Hematopoietic multipotent progenitor cell treated with erythropoietin and hydrocortisone succinate and interleukin-3 and kit ligand, for 15 days (in vitro differentiated cells): Measurements from ENCODE around the gene CEACAM20.
"Not testable (repeated sequence)": the region's sequence is repeated elsewhere in the genome, so short reads cannot be mapped to it uniquely, and the experiment has no call there.

ENCODE experiments used
- DNase-seq: peaks from one replicate; pipeline ENCODE4 v3.0.0-alpha.2; 2015; ENCODE audit warnings: low spot score

CEACAM20 gene

DNA sequence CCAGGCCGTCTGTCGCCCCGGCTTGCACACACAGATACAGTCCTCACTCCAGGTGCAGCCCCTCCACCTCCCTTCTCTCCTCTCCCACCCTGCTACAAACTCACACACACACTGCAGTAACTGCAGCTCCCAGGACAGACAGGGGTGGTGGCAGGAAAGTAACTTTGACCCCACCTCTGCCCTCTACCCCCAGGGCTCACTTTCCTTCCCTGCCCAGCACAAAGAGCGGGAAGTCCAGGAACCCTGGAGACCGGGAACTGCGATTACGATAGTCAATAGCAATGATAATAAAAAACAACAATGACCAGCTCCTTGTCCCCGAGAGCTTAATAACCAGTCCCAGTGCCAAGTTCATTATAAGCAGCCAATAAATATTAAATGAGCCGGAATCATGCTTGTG lies at the start of gene CEACAM20:
Gene CEACAM20 (minus strand): TSS at position 140 of the 400 bp plus-strand sequence. CDS start 166 bp downstream, outside the sequence.
- DNase-seq = no peak

DNA sequence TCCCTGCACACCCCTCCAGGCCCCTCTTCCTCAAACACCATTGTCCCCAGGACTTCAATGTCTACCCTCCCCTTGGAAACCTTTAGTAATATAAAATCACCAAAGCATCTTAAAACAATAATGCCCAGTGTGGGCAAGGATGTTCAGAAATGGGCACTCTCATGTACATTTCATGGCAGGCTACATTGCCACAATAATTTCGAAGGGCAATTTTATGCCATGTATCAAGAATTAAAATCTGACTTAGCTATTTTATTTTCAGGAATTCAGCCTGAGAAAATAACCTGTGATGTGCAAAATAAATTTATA lies 48.0 kb upstream of the CEACAM20 start:
- DNase-seq = no peak

DNA sequence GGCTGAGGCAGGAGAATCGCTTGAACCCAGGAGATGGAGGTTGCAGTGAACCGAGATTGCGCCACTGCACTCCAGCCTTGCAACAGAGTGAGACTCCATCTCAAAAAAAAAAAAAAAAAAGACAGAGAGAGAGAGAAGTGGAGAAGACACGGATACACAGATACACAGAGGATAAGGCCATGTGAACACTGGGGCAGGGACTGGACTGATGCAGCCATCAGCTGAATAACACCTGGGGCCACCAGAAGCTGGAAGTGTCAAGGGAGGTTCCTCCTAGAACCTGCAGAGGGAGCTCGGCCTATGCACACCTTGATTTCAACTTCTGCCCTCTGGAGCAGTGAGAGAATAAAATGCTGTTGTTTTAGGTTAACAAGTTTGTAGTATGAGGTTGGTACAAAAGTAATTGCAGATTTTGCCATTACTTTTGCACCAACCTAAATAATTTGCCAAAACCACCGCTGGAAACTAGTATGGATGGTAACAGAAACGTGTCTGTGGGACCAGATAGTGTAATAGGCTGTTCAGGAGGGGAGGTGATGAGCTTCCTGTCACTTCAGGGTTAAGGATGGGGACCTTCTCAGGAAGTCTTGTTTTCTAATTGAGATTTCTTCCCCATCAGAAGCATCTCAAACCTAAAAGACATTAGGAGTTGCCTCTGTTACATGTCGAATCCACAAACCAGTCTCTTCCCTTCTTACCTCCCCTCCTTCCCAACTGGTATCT lies 47.5 kb upstream of the CEACAM20 start:
- no peak for DNase-seq

DNA sequence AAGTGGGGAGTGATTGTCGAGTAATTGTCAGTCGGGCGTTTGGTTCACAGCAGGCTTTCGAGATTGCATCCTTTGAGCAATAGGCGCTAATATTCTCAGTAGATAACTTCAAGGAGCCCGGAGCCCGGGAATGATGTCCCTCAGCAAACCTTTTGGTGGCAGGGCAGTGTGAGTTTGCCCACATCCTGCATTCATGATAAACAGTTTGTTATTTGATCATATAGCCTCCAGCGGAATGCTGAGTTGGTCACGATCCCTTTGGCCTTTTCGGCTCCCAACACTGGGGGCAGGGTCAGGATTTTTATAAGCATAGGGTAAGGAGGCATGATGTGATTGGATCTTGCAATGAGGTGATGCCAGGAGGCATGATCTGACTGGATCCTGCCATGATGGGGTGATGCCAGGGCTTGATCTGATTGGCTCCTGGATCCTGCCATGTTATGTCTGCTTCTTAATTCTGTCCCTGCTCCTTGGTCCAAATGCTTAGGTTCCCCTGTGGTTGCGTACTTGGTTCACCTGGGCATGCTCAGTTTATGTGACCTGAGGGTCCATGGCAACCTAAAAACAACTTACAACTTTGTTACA lies 45.7 kb upstream of the CEACAM20 start:
- no peak for DNase-seq

DNA sequence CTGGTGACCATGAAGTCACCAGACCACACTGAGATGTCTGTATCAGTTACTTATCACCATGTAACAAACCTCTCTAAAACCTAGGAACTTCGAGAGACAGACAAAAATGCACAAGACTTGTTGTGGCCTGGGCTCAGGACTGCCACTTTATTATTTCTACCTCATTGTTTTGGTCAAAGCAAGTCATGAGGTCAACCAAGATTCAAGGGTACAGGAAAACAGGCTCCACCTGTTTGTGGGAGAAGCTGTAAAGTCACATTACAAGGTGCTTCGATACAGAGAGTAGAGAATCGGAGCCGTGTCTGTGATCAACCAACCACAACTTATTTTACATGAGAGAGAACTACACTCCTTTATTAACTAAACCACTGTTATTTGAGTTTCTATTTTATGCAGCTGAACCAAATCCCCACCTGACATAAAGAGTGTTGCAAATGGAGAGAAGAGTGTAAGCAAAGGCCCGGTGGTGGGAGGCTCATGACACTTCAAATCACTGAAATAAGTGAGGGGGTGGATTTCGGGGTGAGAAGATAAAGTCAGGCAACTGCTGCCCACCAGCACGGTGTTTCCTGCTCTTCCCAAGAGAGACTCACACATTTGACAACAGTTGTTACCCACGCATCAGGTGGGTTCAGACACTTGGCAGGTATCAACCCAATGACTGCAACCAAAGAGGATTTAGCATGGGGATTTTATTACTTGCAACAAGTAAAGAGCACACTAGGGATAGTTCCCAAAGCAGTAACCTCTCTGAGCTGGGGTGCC lies 44.9 kb upstream of the CEACAM20 start:
- DNase-seq = no peak

DNA sequence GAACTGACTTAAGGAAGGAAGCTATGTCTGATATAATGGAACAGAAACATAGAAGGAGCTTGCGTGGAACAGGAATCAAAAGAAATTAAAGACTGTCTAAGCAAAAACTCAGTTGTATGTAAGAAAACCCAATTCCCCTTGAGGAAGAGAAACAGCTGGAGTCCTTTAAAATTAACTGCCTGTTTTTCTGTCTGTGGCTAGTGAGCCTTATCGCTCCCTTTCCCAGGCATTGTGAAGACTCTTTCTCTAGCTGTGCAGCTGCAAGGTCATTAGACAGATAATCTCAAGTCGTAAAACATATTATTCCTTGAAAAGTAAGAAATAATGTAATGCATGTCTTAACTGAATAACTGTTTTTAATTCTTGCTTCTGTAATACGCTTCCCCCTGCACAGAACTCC lies 44.2 kb upstream of the CEACAM20 start:
- DNase-seq = no peak

DNA sequence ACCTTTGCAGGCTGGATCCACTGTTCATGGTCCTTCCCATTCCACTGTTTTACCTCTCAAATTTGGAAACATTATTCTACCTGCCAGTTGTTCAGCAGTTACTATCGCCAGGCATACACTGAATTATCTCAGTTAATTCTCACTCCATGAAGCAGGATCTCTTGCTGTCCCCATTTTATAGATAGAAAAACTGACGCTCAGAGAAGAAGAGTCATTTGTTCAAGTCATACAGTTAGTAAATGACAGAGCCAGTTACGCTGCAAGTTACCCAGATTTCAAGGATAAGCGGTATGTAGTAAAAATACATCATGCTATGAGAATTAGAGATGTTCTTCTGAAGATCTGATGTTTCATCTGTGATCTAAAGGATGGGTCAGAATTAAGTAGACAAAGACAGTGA lies 43.7 kb upstream of the CEACAM20 start:
- DNase-seq = no peak

DNA sequence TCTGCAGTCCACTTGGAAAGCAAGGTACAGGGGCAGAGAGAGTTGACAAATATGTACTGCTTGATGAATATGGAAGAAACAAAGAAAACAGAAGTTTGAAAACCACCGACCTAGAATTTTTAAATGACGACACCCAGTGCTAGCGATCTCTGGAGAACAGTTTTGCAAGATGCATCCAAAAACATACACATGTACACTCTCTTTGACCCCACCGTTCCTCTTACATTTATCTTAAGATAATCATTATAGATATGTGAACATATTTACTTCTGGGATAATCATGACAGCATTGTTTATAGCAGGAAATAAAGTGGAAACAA lies 43.1 kb upstream of the CEACAM20 start:
- no peak for DNase-seq

DNA sequence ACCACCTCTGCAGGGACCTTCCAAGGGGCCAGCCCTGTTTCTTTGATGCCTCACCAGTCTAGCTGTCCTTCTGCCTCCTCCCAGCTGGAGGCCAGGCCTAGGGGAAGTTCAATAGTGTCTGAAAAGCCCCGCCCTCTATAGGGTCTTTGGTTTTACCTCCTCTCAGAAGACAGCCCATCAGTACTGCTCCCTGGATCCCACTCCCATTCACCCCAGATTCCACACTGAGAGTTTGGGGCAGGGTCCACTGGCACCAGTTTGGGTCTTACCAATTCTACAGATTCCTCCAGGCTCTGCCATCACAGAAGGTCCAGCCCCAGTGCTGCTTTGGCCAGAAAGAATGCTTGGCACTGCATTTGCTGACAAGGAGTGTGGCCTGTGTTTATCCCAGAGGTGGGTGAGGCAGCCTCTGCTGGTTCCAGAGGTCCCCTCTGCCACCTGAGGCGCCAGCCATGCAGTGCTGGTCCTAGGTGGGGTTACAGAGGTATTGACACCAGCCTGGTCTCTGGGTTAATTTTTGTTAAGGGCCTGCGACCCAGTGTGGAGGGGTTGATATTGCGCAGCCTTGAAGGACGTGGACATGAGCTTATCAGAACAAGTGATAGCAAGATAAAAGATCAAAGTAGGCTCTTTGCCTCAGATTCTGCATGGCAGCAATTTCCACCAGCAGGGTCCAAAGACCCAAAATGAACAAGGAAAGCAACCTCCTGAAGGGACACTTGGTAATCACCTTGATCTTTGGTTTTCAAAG lies 42.5 kb upstream of the CEACAM20 start:
- no peak for DNase-seq

DNA sequence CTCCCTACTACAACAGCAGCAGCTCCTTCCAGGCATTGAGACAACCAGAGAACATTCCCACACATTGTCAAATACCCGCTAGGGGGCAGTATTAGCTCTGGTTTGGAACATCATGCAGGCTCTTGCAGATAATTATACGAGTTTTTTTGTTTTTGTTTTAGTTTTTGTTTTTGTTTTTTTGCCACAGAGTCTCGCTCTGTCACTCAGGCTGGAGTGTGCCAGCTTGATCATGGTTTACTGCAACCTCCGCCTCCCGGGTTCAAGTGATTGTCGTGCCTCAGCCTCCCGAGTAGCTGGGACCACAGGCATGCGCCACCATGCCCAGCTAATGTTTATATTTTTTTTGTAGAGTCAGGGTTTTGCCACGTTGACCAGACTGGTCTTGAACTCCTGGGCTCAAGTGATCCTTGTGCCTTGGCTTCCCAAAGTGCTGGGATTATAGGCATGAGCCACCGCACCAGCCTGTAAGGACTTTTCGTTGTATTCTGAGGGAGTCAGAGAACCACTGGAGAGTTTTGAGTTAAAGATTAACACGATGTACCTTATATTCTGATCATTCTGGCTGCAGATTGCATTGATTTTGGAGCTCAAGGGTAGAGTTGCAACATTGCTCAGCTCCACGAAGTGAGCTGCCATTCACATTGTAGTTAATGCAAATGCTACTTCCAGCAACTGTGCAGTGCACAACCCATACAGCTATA lies 41.7 kb upstream of the CEACAM20 start:
- peak; percentile 69 for DNase-seq

DNA sequence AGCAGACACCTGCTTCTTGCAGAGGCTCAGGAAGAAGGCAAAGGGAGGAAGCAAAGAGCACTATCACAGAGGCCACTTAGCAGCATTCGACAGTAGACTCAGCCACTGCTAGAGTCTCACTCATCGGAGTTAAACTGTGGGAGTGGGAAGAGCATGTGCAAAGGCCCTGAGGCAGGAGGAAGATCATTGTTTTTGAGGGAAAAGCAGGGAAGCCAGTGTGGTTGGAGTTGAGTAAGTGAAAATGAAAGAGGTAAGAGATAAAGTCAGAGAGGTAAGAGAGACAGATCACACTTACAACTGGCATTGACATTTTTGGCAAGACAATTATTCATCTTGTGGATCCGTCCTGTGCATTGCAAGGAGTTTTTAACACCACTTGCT lies 41.1 kb upstream of the CEACAM20 start:
- DNase-seq = no peak

DNA sequence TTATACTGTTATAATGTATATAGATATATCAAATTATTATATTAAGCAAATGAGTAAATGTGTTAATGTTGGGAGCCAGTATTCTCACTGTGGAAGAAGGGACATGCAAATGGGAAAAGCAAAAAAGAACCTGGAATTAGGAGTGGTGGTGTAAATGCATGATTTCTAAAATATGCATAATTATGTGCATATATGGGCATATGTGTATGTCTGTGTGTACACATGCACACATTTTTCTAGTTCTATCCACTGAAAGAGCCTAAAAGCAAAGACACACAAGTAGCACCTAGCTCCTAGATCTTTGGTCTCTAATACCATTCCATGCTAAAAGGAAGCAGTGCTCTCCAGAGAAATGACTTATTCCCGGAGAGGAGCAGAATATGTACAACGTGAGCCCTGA lies 38.3 kb upstream of the CEACAM20 start:
- no peak for DNase-seq

DNA sequence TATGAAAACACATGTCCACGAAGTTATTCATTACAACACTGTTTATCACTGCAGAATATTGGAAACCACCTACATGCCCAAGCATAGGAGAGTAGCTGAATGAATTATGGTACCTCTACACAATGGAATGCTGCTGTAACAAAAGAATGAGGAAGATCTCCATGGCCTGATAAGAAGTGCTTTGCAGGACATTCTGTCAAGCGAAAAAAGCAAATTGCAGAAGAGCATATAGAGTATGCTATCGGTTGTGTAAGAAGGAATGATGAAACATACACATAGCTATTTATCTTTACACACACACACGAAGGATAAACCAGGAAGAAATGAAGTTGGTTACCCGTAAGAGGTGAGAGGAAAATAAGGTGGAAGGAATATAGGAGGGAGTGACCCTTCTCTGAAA lies 37.5 kb upstream of the CEACAM20 start:
- DNase-seq = no peak

DNA sequence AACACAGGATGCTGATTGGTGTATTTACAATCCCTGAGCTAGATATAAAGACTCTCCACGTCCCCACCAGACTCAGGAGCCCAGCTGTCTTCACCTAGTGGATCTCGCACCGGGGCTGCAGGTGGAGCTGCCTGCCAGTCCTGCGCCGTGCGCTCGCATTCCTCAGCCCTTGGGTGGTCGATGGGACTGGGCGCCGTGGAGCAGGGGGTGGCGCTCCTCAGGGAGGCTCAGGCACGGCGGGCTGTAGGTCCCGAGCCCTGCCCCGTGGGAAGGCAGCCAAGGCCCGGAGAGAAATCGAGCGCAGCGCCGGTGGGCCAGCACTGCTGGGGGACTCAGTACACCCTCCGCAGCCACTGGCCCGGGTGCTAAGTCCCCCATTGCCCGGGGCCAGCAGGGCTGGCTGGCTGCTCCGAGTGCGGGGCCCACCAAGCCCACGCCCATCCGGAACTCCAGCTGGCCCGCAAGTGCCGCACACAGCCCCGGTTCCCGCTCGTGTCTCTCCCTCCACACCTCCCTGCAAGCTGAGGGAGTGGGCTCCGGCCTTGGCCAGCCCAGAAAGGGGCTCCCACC lies 33.7 kb upstream of the CEACAM20 start:
- DNase-seq = not testable (repeated sequence)

DNA sequence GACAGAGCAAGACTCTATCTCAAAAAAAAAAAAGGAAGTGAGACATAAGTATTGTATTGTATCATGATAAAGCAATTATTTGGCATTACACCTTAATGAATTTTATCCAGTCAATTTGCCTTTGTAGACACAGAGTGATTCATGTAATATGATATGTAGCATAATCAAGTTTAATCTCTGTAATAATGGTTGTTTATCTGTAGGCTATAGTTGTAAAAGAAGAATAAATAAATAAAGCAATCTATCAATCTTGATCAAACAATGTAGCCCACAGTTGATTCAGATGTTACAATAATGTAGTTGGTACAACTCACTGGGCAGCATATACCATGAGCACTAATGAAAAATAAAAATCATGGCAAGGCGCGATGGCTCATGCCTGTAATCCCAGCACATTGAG lies 28.5 kb upstream of the CEACAM20 start:
- no peak for DNase-seq

DNA sequence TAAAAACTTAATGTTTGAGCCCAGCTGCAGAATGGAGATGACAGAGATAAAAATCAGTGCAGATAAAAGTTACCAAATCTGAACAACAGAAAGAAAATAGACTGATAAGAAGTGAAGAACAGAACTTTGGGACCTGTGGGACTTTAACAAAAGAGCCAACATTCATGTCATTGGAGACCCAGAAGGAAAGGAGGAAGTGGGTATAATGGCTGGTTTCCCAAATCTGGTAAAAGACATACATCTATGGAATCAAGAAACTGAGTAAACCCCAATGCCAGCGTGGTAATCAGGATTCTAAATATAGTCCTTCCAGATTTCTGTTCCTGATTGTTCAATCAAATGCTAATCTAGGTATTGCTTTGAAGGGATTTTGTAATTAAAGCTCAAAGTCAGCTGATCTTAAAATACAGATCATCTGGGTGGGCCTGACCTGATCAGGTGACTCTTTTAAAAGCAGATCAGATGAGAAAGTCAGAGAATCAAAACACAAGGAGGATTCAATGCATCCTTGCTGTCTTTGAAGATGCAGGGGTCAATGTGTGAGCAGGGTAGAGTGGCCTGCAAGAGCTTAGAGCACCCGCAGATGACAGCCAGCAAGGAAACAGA lies 25.3 kb upstream of the CEACAM20 start:
- no peak for DNase-seq

DNA sequence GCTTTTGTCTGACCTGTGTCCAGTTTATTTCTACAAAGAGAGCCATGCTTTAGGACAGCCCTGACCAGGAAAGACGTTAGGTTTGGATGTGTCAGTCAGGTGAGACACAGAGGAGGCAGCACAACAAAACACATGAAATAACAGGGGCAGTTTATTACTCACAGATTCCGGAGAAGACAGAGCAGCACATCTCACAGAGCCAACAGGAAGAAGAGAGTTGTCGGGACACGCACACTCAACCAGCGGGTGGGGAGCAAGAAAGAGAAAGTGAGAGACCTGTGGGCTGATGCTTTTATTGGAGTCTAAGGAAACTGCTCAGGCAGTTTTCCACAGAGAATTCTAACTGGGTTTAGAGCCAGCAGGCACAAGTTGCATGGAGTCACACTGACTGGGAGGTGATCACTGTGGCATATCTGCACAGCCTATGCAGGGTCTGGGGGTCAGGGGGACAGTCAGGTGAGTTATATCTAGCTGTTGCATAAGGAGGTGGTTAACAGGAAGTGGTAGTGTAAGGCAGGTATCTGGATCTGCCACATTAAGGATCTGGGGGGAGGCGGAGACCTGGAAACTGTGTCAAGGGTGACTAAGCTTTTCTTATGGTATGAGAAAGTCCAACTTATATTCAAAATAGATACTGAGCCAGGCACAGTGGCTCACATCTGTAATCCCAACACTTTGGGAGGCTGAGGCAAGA lies 24.1 kb upstream of the CEACAM20 start:
- no peak for DNase-seq

DNA sequence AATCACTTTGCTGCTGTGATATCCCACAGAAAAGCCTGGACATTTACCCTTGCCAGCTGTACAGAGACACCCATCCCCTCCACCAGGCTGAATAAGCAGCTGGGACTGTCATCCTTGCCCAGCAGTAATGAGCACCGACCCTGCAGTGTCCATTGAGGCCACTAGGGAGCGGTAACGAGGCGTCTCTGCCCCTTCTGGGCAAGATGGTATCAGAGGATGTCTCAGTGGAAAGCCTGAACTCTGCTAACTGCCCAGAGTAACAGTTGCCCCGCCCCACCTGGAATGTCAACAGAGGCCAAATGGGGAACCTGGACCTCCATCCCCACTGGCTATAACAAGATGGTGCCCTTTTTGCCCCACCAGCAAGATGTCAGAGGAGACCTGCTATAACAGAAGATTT lies 22.8 kb upstream of the CEACAM20 start:
- DNase-seq = peak; percentile 10

DNA sequence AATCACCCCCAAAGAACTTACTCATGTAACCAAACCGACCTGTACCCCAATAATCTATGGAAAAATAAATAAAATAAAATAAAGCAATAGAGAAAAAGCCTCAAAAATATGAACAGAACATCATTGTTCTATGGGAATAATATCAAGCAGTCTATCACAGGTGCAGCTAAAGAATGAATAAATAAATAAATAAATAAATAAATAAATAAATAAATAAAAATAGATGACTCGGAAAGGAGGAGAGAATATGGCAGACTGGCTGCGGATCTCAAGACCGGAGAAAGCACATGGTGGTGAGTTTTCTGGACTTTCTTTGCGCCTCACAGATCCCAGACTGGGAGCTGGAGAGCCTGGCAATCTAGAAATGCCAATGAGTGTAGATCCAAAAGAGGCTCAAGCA lies 22.4 kb upstream of the CEACAM20 start:
- no peak for DNase-seq

DNA sequence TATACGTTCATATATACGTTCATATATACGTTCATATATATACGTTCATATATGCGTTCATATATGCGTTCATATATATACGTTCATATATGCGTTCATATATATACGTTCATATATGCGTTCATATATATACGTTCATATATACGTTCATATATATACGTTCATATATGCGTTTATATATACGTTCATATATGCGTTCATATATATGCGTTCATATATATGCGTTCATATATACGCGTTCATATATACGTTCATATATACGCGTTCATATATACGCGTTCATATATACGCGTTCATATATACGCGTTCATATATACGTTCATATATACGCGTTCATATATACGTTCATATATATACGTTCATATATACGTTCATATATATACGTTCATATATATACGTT lies 21.5 kb upstream of the CEACAM20 start:
- DNase-seq = not testable (repeated sequence)

DNA sequence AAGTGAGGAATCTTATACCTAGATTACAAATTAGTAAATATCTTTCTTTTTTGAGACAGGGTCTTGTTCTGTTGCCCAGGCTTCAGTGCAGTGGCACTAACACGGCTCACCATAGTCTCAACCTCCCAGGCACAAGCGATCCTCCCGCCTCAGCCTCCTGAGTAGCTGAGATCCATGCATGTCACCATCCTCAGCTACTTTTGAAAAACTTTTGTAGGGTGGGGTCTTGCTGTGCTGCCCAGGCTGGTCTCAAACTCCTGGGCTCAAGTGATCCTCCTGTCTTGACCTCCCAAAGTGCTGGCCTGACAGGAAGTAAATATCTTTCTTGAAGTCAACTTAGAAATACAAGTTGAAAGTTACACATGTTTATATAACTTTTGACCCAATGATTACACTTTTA lies 20.0 kb upstream of the CEACAM20 start:
- no peak for DNase-seq
